HEK293 (cell line): ENCODE measurements around the gene CD9.

Experiments
- CTCF ChIA-PET: fragments of 350-600 bp; formaldehyde crosslinking; extraction: SDS; loops from one replicate; lab custom pipeline; 2021; ENCODE audit warnings: antibody characterized with exemption; lab: Yijun Ruan, JAX
- POLR2A ChIA-PET: fragments of 300-600 bp; formaldehyde crosslinking; extraction: SDS; loops from one replicate; lab custom pipeline; 2020; ENCODE audit warnings: antibody characterized with exemption, inconsistent platforms; lab: Yijun Ruan, JAX
- H3K27ac ChIP-seq: fragments of 200-500 bp; sonication (Bioruptor generic); 2 replicates; pipeline ENCODE4 v1.5.1; 2014; ENCODE audit warnings: low read depth, low read length, control low read depth, inconsistent platforms; ENCODE audit errors: extremely low read depth
- H3K36me3 ChIP-seq, 2 experiments: fragments of 200-500 bp in 1 of 2; sonication (Bioruptor generic) in 1 of 2; 1 replicate in 1 of 2; 2 replicates in 1 of 2; pipeline ENCODE4 v1.5.1; 2014 to 2017; ENCODE audit warnings: inconsistent platforms in 2 of 2, low read length in 2 of 2; ENCODE audit not compliant: control insufficient read depth in 2 of 2, insufficient read depth in 1 of 2
- H3K4me1 ChIP-seq: fragments of 200-500 bp; sonication (Bioruptor generic); 2 replicates; pipeline ENCODE4 v1.5.1; 2014; ENCODE audit warnings: mild to moderate bottlenecking, low read length, inconsistent platforms; ENCODE audit not compliant: control insufficient read depth, insufficient read depth
- H3K4me3 ChIP-seq: 2 replicates; pipeline ENCODE4 v1.5.1; 2011; ENCODE audit warnings: low read depth, mild to moderate bottlenecking, control low read depth, low read length, moderate library complexity
- H3K9me3 ChIP-seq: fragments of 200-500 bp; sonication (Bioruptor generic); 2 replicates; pipeline ENCODE4 v1.5.1; 2014; ENCODE audit warnings: low read depth, low read length, inconsistent platforms; ENCODE audit not compliant: control insufficient read depth, insufficient read depth
- GFI1B ChIP-seq: fragments of 450-650 bp; formaldehyde crosslinking; IDR thresholded peaks from 2 replicates; pipeline ENCODE4 v1.5.1; 2016; ENCODE audit warnings: missing biosample characterization, missing genetic modification characterization
- RBAK ChIP-seq: fragments of 450-650 bp; formaldehyde crosslinking; IDR thresholded peaks from 2 replicates; pipeline ENCODE4 v1.5.1; 2016; ENCODE audit warnings: missing biosample characterization, missing genetic modification characterization
- SP3 ChIP-seq: fragments of 450-650 bp; formaldehyde crosslinking; IDR thresholded peaks from 2 replicates; pipeline ENCODE4 v1.5.1; 2016; ENCODE audit warnings: missing biosample characterization, missing genetic modification characterization
- ZBTB48 ChIP-seq: fragments of 450-650 bp; formaldehyde crosslinking; IDR thresholded peaks from 2 replicates; pipeline ENCODE4 v1.5.1; 2016; ENCODE audit warnings: missing biosample characterization, missing genetic modification characterization
- ZBTB8A ChIP-seq: fragments of 450-650 bp; formaldehyde crosslinking; IDR thresholded peaks from 2 replicates; pipeline ENCODE4 v1.5.1; 2016; ENCODE audit warnings: missing biosample characterization, missing genetic modification characterization
- ZNF555 ChIP-seq: fragments of 450-650 bp; formaldehyde crosslinking; conservative IDR thresholded peaks from 2 replicates; pipeline ENCODE4 v1.5.1; 2017; ENCODE audit warnings: missing biosample characterization, mild to moderate bottlenecking, missing genetic modification characterization, inconsistent platforms
- ZNF707 ChIP-seq: fragments of 450-650 bp; formaldehyde crosslinking; IDR thresholded peaks from 2 replicates; pipeline ENCODE4 v1.5.1; 2016; ENCODE audit warnings: missing biosample characterization, missing genetic modification characterization
- ZNF792 ChIP-seq: fragments of 450-650 bp; formaldehyde crosslinking; IDR thresholded peaks from 2 replicates; pipeline ENCODE4 v1.5.1; 2016; ENCODE audit warnings: missing biosample characterization, missing genetic modification characterization
- ZSCAN23 ChIP-seq: fragments of 450-650 bp; formaldehyde crosslinking; IDR thresholded peaks from 2 replicates; pipeline ENCODE4 v1.5.1; 2016; ENCODE audit warnings: missing biosample characterization, missing genetic modification characterization
- TF ChIP-seq, protein P1 (sequence below): fragments of 450-650 bp; formaldehyde crosslinking; IDR thresholded peaks from 2 replicates; pipeline ENCODE4 v1.5.1; 2017; ENCODE audit warnings: missing biosample characterization, missing genetic modification characterization
- TF ChIP-seq, protein P2 (sequence below): fragments of 450-650 bp; formaldehyde crosslinking; IDR thresholded peaks from 2 replicates; pipeline ENCODE4 v1.5.1; 2016; ENCODE audit warnings: missing biosample characterization, missing genetic modification characterization
- TF ChIP-seq, protein P3 (sequence below): fragments of 450-650 bp; formaldehyde crosslinking; IDR thresholded peaks from 2 replicates; pipeline ENCODE4 v1.5.1; 2016; ENCODE audit warnings: missing biosample characterization, missing genetic modification characterization
- TF ChIP-seq, protein P4 (sequence below): fragments of 450-650 bp; formaldehyde crosslinking; IDR thresholded peaks from 2 replicates; pipeline ENCODE4 v1.5.1; 2017; ENCODE audit warnings: missing biosample characterization, missing genetic modification characterization
- TF ChIP-seq, protein P5 (sequence below): fragments of 450-650 bp; formaldehyde crosslinking; IDR thresholded peaks from 2 replicates; pipeline ENCODE4 v1.5.1; 2016; ENCODE audit warnings: missing biosample characterization, missing genetic modification characterization
- TF ChIP-seq, protein P6 (sequence below): fragments of 450-650 bp; formaldehyde crosslinking; IDR thresholded peaks from 2 replicates; pipeline ENCODE4 v1.5.1; 2016; ENCODE audit warnings: missing biosample characterization, missing genetic modification characterization

CD9 gene

GRCh38 chr12:6254491-6254890 is 54.3 kb downstream of the CD9 start:
- H3K9me3 ChIP-seq = no peaks in the 10 kb centered on the region
- TF ChIP-seq ZNF555 (tag by site-specific recombination) = no peak
- TF ChIP-seq SP3 = no peak
- no peak for TF ChIP-seq ZNF707 (tag by site-specific recombination)
- TF ChIP-seq, protein P1, sequence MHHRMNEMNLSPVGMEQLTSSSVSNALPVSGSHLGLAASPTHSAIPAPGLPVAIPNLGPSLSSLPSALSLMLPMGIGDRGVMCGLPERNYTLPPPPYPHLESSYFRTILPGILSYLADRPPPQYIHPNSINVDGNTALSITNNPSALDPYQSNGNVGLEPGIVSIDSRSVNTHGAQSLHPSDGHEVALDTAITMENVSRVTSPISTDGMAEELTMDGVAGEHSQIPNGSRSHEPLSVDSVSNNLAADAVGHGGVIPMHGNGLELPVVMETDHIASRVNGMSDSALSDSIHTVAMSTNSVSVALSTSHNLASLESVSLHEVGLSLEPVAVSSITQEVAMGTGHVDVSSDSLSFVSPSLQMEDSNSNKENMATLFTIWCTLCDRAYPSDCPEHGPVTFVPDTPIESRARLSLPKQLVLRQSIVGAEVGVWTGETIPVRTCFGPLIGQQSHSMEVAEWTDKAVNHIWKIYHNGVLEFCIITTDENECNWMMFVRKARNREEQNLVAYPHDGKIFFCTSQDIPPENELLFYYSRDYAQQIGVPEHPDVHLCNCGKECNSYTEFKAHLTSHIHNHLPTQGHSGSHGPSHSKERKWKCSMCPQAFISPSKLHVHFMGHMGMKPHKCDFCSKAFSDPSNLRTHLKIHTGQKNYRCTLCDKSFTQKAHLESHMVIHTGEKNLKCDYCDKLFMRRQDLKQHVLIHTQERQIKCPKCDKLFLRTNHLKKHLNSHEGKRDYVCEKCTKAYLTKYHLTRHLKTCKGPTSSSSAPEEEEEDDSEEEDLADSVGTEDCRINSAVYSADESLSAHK (tag by site-specific recombination) = no peak
- TF ChIP-seq, protein P2, sequence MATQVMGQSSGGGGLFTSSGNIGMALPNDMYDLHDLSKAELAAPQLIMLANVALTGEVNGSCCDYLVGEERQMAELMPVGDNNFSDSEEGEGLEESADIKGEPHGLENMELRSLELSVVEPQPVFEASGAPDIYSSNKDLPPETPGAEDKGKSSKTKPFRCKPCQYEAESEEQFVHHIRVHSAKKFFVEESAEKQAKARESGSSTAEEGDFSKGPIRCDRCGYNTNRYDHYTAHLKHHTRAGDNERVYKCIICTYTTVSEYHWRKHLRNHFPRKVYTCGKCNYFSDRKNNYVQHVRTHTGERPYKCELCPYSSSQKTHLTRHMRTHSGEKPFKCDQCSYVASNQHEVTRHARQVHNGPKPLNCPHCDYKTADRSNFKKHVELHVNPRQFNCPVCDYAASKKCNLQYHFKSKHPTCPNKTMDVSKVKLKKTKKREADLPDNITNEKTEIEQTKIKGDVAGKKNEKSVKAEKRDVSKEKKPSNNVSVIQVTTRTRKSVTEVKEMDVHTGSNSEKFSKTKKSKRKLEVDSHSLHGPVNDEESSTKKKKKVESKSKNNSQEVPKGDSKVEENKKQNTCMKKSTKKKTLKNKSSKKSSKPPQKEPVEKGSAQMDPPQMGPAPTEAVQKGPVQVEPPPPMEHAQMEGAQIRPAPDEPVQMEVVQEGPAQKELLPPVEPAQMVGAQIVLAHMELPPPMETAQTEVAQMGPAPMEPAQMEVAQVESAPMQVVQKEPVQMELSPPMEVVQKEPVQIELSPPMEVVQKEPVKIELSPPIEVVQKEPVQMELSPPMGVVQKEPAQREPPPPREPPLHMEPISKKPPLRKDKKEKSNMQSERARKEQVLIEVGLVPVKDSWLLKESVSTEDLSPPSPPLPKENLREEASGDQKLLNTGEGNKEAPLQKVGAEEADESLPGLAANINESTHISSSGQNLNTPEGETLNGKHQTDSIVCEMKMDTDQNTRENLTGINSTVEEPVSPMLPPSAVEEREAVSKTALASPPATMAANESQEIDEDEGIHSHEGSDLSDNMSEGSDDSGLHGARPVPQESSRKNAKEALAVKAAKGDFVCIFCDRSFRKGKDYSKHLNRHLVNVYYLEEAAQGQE (tag by site-specific recombination) = no peak
- no peak for TF ChIP-seq ZSCAN23
- TF ChIP-seq ZNF792 (tag by site-specific recombination) = no peak
- no peak for TF ChIP-seq GFI1B
- no peak for TF ChIP-seq ZBTB48 (tag by site-specific recombination)
- TF ChIP-seq, protein P3, sequence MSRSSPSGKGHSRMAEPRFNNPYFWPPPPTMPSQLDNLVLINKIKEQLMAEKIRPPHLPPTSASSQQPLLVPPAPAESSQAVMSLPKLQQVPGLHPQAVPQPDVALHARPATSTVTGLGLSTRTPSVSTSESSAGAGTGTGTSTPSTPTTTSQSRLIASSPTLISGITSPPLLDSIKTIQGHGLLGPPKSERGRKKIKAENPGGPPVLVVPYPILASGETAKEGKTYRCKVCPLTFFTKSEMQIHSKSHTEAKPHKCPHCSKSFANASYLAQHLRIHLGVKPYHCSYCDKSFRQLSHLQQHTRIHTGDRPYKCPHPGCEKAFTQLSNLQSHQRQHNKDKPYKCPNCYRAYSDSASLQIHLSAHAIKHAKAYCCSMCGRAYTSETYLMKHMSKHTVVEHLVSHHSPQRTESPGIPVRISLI (tag by site-specific recombination) = no peak
- TF ChIP-seq, protein P4, sequence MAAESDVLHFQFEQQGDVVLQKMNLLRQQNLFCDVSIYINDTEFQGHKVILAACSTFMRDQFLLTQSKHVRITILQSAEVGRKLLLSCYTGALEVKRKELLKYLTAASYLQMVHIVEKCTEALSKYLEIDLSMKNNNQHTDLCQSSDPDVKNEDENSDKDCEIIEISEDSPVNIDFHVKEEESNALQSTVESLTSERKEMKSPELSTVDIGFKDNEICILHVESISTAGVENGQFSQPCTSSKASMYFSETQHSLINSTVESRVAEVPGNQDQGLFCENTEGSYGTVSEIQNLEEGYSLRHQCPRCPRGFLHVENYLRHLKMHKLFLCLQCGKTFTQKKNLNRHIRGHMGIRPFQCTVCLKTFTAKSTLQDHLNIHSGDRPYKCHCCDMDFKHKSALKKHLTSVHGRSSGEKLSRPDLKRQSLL (tag by site-specific recombination) = no peak
- no peak for TF ChIP-seq RBAK (tag by site-specific recombination)
- no peak overlapping the region for H3K4me3 ChIP-seq
- H3K27ac ChIP-seq = no peak overlapping the region
- POLR2A ChIA-PET = no interaction called here
- no peaks in the 10 kb centered on the region for H3K4me1 ChIP-seq
- no peaks in the 10 kb centered on the region for H3K36me3 ChIP-seq
- CTCF ChIA-PET = interaction anchor here (0.6 to 0.8 kb wide), 2 partner anchors 29 to 50 kb away, joined by 3 to 5 read pairs; no protein-coding TSS in a partner anchor

GRCh38 chr12:6257007-6257406 is 56.8 kb downstream of the CD9 start:
- Histone ChIP-seq H3K9me3 (no peaks in the 10 kb centered on the region), H3K4me3 (no peak overlapping the region), H3K27ac (no peak overlapping the region), H3K4me1 (no peaks in the 10 kb centered on the region)
- POLR2A ChIA-PET = no interaction called here
- TF ChIP-seq, protein P5, sequence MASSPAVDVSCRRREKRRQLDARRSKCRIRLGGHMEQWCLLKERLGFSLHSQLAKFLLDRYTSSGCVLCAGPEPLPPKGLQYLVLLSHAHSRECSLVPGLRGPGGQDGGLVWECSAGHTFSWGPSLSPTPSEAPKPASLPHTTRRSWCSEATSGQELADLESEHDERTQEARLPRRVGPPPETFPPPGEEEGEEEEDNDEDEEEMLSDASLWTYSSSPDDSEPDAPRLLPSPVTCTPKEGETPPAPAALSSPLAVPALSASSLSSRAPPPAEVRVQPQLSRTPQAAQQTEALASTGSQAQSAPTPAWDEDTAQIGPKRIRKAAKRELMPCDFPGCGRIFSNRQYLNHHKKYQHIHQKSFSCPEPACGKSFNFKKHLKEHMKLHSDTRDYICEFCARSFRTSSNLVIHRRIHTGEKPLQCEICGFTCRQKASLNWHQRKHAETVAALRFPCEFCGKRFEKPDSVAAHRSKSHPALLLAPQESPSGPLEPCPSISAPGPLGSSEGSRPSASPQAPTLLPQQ (tag by site-specific recombination) = no peak
- TF ChIP-seq, protein P6, sequence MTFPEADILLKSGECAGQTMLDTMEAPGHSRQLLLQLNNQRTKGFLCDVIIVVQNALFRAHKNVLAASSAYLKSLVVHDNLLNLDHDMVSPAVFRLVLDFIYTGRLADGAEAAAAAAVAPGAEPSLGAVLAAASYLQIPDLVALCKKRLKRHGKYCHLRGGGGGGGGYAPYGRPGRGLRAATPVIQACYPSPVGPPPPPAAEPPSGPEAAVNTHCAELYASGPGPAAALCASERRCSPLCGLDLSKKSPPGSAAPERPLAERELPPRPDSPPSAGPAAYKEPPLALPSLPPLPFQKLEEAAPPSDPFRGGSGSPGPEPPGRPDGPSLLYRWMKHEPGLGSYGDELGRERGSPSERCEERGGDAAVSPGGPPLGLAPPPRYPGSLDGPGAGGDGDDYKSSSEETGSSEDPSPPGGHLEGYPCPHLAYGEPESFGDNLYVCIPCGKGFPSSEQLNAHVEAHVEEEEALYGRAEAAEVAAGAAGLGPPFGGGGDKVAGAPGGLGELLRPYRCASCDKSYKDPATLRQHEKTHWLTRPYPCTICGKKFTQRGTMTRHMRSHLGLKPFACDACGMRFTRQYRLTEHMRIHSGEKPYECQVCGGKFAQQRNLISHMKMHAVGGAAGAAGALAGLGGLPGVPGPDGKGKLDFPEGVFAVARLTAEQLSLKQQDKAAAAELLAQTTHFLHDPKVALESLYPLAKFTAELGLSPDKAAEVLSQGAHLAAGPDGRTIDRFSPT = no peak
- no peak for TF ChIP-seq ZBTB8A (tag by site-specific recombination)
- TF ChIP-seq, all 188 proteins: peak for 0
- no peaks in the 10 kb centered on the region for H3K36me3 ChIP-seq
- CTCF ChIA-PET = no interaction called here
